Uterus (tissue), 2 donors: Measurements from ENCODE around the gene CHST1.

Experiments used
- POLR2A ChIP-seq, 2 donors: fragments of 450-650 bp; IDR thresholded peaks; one replicate each; pipeline ENCODE4 v1.6.1; 2016; ENCODE audit warnings: antibody characterized with exemption in 2 of 2, mild to moderate bottlenecking in 1 of 2, moderate library complexity in 1 of 2
- TF ChIP-seq, protein P1 (sequence below), 4 experiments: fragments of 200-600 bp in 2 of 4; fragments of 450-650 bp in 2 of 4; sonication (generic) in 2 of 4; IDR thresholded peaks; one replicate each; pipeline ENCODE4 v1.5.1; 2016 to 2019; ENCODE audit warnings: antibody characterized with exemption in 4 of 4, mild to moderate bottlenecking in 2 of 4, moderate library complexity in 1 of 4

DNA sequence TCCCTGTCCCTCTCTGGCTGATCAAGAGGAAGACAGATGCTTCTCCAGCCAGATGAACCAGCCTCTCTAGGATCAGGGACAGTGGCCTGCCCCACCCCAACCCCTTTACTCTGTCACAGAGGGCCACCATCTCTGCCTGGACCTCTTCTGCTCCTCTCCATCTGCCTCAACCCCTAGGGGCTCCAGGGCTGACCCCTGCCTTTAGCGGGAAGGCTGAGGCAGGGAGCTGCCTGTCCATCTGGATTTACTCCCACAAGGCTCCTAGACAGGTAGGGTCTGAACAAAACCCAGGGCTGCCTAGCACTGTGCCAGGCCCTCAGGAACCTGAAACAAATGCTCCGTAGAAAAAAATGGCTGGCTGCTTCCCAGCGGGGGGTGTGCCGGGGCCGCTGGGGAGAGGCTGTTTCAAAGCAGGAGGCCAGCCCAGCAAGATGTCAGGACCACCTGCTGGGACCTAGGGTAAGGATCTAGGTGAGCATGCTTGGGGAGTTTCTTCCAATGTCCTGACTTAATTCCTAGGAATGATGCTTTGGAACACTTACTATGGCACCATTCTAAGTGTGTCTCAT, 3.2 kb downstream of the CHST1 start:
- TF ChIP-seq, protein P1, sequence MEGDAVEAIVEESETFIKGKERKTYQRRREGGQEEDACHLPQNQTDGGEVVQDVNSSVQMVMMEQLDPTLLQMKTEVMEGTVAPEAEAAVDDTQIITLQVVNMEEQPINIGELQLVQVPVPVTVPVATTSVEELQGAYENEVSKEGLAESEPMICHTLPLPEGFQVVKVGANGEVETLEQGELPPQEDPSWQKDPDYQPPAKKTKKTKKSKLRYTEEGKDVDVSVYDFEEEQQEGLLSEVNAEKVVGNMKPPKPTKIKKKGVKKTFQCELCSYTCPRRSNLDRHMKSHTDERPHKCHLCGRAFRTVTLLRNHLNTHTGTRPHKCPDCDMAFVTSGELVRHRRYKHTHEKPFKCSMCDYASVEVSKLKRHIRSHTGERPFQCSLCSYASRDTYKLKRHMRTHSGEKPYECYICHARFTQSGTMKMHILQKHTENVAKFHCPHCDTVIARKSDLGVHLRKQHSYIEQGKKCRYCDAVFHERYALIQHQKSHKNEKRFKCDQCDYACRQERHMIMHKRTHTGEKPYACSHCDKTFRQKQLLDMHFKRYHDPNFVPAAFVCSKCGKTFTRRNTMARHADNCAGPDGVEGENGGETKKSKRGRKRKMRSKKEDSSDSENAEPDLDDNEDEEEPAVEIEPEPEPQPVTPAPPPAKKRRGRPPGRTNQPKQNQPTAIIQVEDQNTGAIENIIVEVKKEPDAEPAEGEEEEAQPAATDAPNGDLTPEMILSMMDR (IDR thresholded peaks at IDR 0.05): no peak
- no peak for TF ChIP-seq POLR2A (IDR thresholded peaks at IDR 0.05)
